HepG2 (cell line): Measurements from ENCODE around the gene CERS6. TPM values are rescaled to one million over a fixed set of nuclear protein-coding genes. Genes with fewer than 3 reads are reported as not detected.

Experiments
- ATAC-seq: fragments of 200-7000 bp; cut with Tn5 transposase; 3 replicates; pipeline ENCODE4 v1.9.1; 2020; ENCODE audit warnings: mild to moderate bottlenecking, moderate library complexity
- BruUV-seq: library from RNA; stranded (reverse); fragments of 400-500 nt; replicated peaks from 2 replicates; lab custom pipeline; 2021; lab: Mats Ljungman, UMichigan
- CTCF ChIA-PET: fragments of 300-600 bp; formaldehyde crosslinking; extraction: SDS; loops from one replicate; lab custom pipeline; 2021; ENCODE audit warnings: low total read pairs, inconsistent platforms, low intra/inter-chr PET ratio; lab: Yijun Ruan, JAX
- POLR2A ChIA-PET: fragments of 350-600 bp; sonication (Branson Sonifier 250); formaldehyde crosslinking; loops from one replicate; lab custom pipeline; 2020; ENCODE audit warnings: antibody characterized with exemption, inconsistent platforms; lab: Yijun Ruan, JAX
- DNase-seq: peaks from one replicate; pipeline ENCODE4 v3.0.0-alpha.2; 2015; ENCODE audit warnings: low spot score
- FAIRE-seq: peaks from 3 replicates; lab custom pipeline; 2011; peaks lifted over from hg19 to GRCh38; lab: Jason Lieb, UNC
- H2AFZ ChIP-seq: one replicate; pipeline ENCODE4 v1.6.1; 2011; ENCODE audit warnings: low read length, inconsistent platforms
- H3K27ac ChIP-seq: fragments of 300-600 bp; 3 replicates; pipeline ENCODE4 v1.8.0; 2011; ENCODE audit warnings: mixed run types, mild to moderate bottlenecking, mixed read lengths, low read length, inconsistent platforms; ENCODE audit not compliant: insufficient read depth; ENCODE audit errors: extremely low read length
- H3K27me3 ChIP-seq, 2 experiments: fragments of 200-600 bp in 1 of 2; 2 replicates in 1 of 2; 3 replicates in 1 of 2; pipeline versions ENCODE4 v1.6.0 to v1.8.0; 2011; ENCODE audit warnings: low read length in 2 of 2, mild to moderate bottlenecking in 2 of 2, moderate library complexity in 2 of 2, inconsistent platforms in 1 of 2; ENCODE audit not compliant: insufficient read depth in 2 of 2, control insufficient read depth in 1 of 2
- H3K36me3 ChIP-seq, 2 experiments: fragments of 200-600 bp in 1 of 2; replicated peaks in 1 of 2; 2 replicates in 1 of 2; 3 replicates in 1 of 2; pipeline versions ENCODE4 v1.5.1 to v1.8.0; 2011; ENCODE audit warnings: low read length in 2 of 2, inconsistent platforms in 1 of 2; ENCODE audit not compliant: insufficient read depth in 2 of 2, control insufficient read depth in 1 of 2
- H3K4me1 ChIP-seq: 2 replicates; pipeline ENCODE4 v1.5.1; 2012; ENCODE audit warnings: low read length, inconsistent platforms; ENCODE audit not compliant: insufficient read depth
- H3K4me2 ChIP-seq: 2 replicates; pipeline ENCODE4 v1.6.0; 2011; ENCODE audit warnings: low read depth, low read length, inconsistent platforms
- H3K4me3 ChIP-seq, 3 experiments: fragments of 200-600 bp in 1 of 3; sonication (generic), shearing (Covaris generic) in 1 of 3; replicated peaks in 1 of 3; 2 replicates each; pipeline ENCODE4 v1.5.1; 2011 to 2016; ENCODE audit warnings: low read length in 3 of 3, inconsistent platforms in 2 of 3, low read depth in 2 of 3, mild to moderate bottlenecking in 2 of 3, control low read depth in 1 of 3, mixed read lengths in 1 of 3; ENCODE audit not compliant: insufficient read depth in 1 of 3
- H3K79me2 ChIP-seq: one replicate; pipeline ENCODE4 v1.6.1; 2011; ENCODE audit warnings: low read length, inconsistent platforms; ENCODE audit not compliant: insufficient read depth
- H3K9ac ChIP-seq: 2 replicates; pipeline ENCODE4 v1.6.0; 2011; ENCODE audit warnings: mild to moderate bottlenecking, low read depth, low read length, inconsistent platforms; ENCODE audit not compliant: insufficient read depth
- H3K9me3 ChIP-seq: 2 replicates; pipeline ENCODE4 v1.5.1; 2012; ENCODE audit warnings: mild to moderate bottlenecking, low read length
- H4K20me1 ChIP-seq: 2 replicates; pipeline ENCODE4 v1.6.0; 2011; ENCODE audit warnings: inconsistent platforms, mild to moderate bottlenecking, low read length, moderate library complexity; ENCODE audit not compliant: insufficient read depth
- BCL3 ChIP-seq: sonication (generic); formaldehyde crosslinking; IDR thresholded peaks from 2 replicates; pipeline ENCODE4 v1.5.1; 2020; ENCODE audit warnings: mild to moderate bottlenecking, missing genetic modification reagents, moderate library complexity
- CEBPZ ChIP-seq: IDR thresholded peaks from 2 replicates; pipeline ENCODE4 v1.6.1; 2012; ENCODE audit warnings: low read length, improper control_type of control experiment
- DZIP1 ChIP-seq: sonication (generic); formaldehyde crosslinking; IDR thresholded peaks from 2 replicates; pipeline ENCODE4 v1.5.0; 2020; ENCODE audit warnings: mild to moderate bottlenecking, missing genetic modification reagents
- FOXO1 ChIP-seq: sonication (generic); formaldehyde crosslinking; IDR thresholded peaks from 2 replicates; pipeline ENCODE4 v1.4.0; 2020; ENCODE audit warnings: missing genetic modification reagents
- HMGXB4 ChIP-seq, 2 experiments: sonication (generic) in 1 of 2; formaldehyde crosslinking in 1 of 2; IDR thresholded peaks; 2 replicates each; pipeline versions ENCODE4 v1.4.0 to v1.6.1; 2018 to 2020; ENCODE audit warnings: missing genetic modification reagents in 2 of 2, borderline replicate concordance in 1 of 2, low read depth in 1 of 2, mild to moderate bottlenecking in 1 of 2, missing biosample characterization in 1 of 2
- MIER3 ChIP-seq: IDR thresholded peaks from 2 replicates; pipeline ENCODE4 v1.6.1; 2016; ENCODE audit warnings: missing compliant biosample characterization, borderline replicate concordance
- NCOR1 ChIP-seq: fragments of 200-600 bp; sonication (generic); IDR thresholded peaks from 2 replicates; pipeline ENCODE4 v1.7.0; 2017; ENCODE audit warnings: antibody characterized with exemption, low read length, borderline replicate concordance
- NFIC ChIP-seq: IDR thresholded peaks from 2 replicates; pipeline ENCODE4 v1.6.1; 2012; ENCODE audit warnings: mild to moderate bottlenecking, low read length, inconsistent platforms
- ZNF17 ChIP-seq: sonication (generic); formaldehyde crosslinking; IDR thresholded peaks from 2 replicates; pipeline ENCODE4 v1.5.0; 2020; ENCODE audit warnings: mild to moderate bottlenecking, missing genetic modification reagents
- ZNF264 ChIP-seq: sonication (generic); formaldehyde crosslinking; IDR thresholded peaks from 2 replicates; pipeline ENCODE4 v1.4.0; 2020; ENCODE audit warnings: missing genetic modification reagents
- ZNF546 ChIP-seq: sonication (generic); formaldehyde crosslinking; conservative IDR thresholded peaks from 2 replicates; pipeline ENCODE4 v1.8.1; 2023; ENCODE audit warnings: mild to moderate bottlenecking, missing genetic modification reagents
- ZNF713 ChIP-seq: sonication (generic); formaldehyde crosslinking; IDR thresholded peaks from 2 replicates; pipeline ENCODE4 v1.4.0; 2020; ENCODE audit warnings: mild to moderate bottlenecking, missing genetic modification reagents
- ZNF746 ChIP-seq: sonication (generic); formaldehyde crosslinking; IDR thresholded peaks from 2 replicates; pipeline ENCODE4 v1.8.0; 2022; ENCODE audit warnings: mild to moderate bottlenecking, missing genetic modification reagents
- ZNF780A ChIP-seq: sonication (generic); formaldehyde crosslinking; IDR thresholded peaks from 2 replicates; pipeline ENCODE4 v1.8.0; 2022; ENCODE audit warnings: mild to moderate bottlenecking, missing genetic modification reagents, moderate library complexity
- WGBS: methylation state at CpG from one replicate; pipeline ENCODE4 v1.1.6; 2017; ENCODE audit warnings: low lambda C conversion rate; 5-methylcytosine and 5-hydroxymethylcytosine counted together
- in situ Hi-C: cut with HindIII; loops from 2 replicates; pipeline ENCODE4 v1.10.0; 2017; ENCODE audit warnings: low pct_unique_long_range_greater_than_20kb; ENCODE audit not compliant: extremely low pct_ligation_motif_present
- intact Hi-C: fragments of 100-400 bp; cut with micrococcal nuclease; formaldehyde crosslinking; loops from one replicate; pipeline ENCODE4 v1.10.0; 2022; ENCODE audit not compliant: unreplicated experiment
- polyA plus RNA-seq, 8 experiments: library from polyadenylated mRNA; depleted of rRNA in 3 of 8; stranded (reverse) in 7 of 8; unstranded in 1 of 8; fragments of >200 nt; fragmentation: Illumina TruSeq in 4 of 8; extraction: Trizol in 4 of 8; gene quantifications; 2 replicates each; pipeline versions ENCODE4 v1.2.1 to v1.2.3, GENCODE V29; 2011 to 2016; ENCODE audit warnings: low read depth in 4 of 8, missing spikeins in 1 of 8, mixed read lengths in 1 of 8; ENCODE audit not compliant: insufficient read depth in 1 of 8
- total RNA-seq, 5 experiments: library from RNA; depleted of rRNA; stranded (reverse); fragments of >200 nt; fragmentation: Illumina TruSeq; extraction: Trizol; gene quantifications; 2 replicates each; pipeline ENCODE4 v1.2.3, GENCODE V29; 2016; ENCODE audit warnings: low read depth in 1 of 5

Gene CERS6
- total and polyA plus RNA-seq, 2 of the 13 experiments (the other 11 are each of a cell fraction or from before 2014, with no cell fraction given): 10.1 to 20.3 TPM

- TF ChIP-seq DZIP1 (no peak), ZNF746 (CRISPR knock-in tag) (no peak), FOXO1 (CRISPR knock-in tag) (no peak), ZNF546 (CRISPR knock-in tag) (no peak), ZNF713 (CRISPR knock-in tag) (no peak), ZNF780A (CRISPR knock-in tag) (no peak), MIER3 (CRISPR knock-in tag) (no peak)
These were observed 96.4 kb downstream of the CERS6 start (continued) for GRCh38 chr2:168552450-168552856.

- in situ Hi-C loops (no loop called here), intact Hi-C loops (no loop called here)
- DNase-seq: no peak
- H3K4me1 ChIP-seq: no peaks in the 10 kb centered on the region
- no TSS peak for BruUV-seq
- WGBS: 88% methylated on average over 3 of the region's 3 CpGs
- H4K20me1 ChIP-seq: no peaks in the 10 kb centered on the region
- no peak for ATAC-seq
- POLR2A ChIA-PET: no interaction called here
- no peak for FAIRE-seq
- no peaks in the 10 kb centered on the region for H3K79me2 ChIP-seq
- H3K9ac ChIP-seq: no peak overlapping the region
- H3K27ac ChIP-seq: no peak overlapping the region
- no peak overlapping the region for H3K4me3 ChIP-seq
- no peak overlapping the region for H3K4me2 ChIP-seq
- H3K9me3 ChIP-seq: no peaks in the 10 kb centered on the region
- peaks cover 6% of the 10 kb centered on the region in 2 experiments; a peak in 3 of 5 replicates for H3K36me3 ChIP-seq
- CTCF ChIA-PET: no interaction called here
- no peaks in the 10 kb centered on the region for H3K27me3 ChIP-seq
- H2AFZ ChIP-seq: no peak overlapping the region
- TF ChIP-seq HMGXB4 (CRISPR knock-in tag; IDR thresholded peaks at IDR 0.05; ENCODE audit: borderline replicate concordance in 1 of 2, low read depth in 1 of 2): no peak
- no peak for TF ChIP-seq NFIC
- no peak for TF ChIP-seq BCL3 (CRISPR knock-in tag)
- no peak for TF ChIP-seq ZNF780A (CRISPR knock-in tag)
- TF ChIP-seq CEBPZ: no peak
- TF ChIP-seq ZNF264 (CRISPR knock-in tag): no peak
- TF ChIP-seq ZNF17 (CRISPR knock-in tag): no peak
- TF ChIP-seq NCOR1: no peak
These were observed 99.2 kb downstream of the CERS6 start for GRCh38 chr2:168555283-168555682.
